Measurements from ENCODE around the gene CA4.

CA4 gene

DNA sequence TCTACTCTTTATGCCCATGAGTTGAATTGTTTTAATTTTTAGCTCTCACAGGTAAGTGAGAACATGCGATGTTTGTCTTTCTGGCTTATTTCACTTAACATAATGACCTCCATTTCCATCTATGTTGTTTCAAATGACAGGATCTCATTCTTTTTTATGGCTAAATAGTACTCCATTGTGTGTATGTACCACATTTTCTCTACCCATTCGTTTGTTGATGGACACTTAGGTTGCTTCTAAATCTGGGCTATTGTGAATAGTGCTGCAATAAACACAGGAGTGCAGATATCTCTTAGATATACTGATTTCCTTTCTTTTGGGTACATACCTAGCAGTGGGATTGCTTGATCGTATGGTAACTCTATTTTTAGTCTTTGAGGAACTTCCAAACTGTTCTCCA, 19.3 kb upstream of the CA4 start:
- DNase-seq (no peak), ATAC-seq (no peak)

GRCh38 chr17:60134396-60135150, 15.2 kb upstream of the CA4 start:
- ATAC-seq, result no peak
- no peak for DNase-seq

GRCh38 chr17:60135151-60135950, 14.4 kb upstream of the CA4 start:
- ATAC-seq (peak; percentile 94), DNase-seq (peak; percentile 80)

DNA sequence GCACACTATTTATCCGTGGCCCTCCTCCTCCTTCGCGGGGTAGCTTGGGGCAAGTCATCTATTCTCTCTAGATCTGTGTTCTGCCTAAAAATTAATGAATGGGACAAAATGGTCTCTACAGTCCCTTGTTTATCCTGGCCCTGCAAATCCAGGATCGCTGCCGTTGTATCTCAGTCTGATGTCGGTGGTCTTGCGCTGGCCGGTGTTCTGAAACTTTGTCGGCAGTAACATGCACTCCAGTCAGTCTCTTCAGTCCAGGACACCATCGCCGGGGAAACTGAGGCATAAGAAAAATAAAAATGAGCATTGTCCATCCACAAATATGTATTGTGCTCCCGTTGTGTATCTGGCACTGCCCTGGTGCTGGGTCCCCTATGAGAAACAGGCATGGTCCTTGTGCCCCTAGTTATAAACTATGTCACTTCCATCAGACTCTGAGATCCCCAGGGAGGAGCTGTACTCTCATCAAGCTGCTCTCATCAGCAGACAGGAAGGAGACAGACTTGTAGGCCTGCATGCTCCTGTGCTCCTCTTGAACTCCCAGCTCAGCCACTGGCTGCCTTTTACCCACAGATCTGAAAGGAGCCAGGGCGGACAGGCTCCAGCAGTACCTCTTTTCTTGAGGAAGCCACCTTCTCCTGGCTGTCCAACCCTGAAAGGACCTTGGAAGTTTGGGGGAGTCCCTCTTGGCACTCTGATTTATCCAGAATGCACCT, 13.7 kb upstream of the CA4 start:
- no peak for ATAC-seq
- DNase-seq, result no peak

- DNase-seq (no peak), ATAC-seq (no peak)
These were observed 12.0 kb upstream of the CA4 start for GRCh38 chr17:60137731-60138130.

DNA sequence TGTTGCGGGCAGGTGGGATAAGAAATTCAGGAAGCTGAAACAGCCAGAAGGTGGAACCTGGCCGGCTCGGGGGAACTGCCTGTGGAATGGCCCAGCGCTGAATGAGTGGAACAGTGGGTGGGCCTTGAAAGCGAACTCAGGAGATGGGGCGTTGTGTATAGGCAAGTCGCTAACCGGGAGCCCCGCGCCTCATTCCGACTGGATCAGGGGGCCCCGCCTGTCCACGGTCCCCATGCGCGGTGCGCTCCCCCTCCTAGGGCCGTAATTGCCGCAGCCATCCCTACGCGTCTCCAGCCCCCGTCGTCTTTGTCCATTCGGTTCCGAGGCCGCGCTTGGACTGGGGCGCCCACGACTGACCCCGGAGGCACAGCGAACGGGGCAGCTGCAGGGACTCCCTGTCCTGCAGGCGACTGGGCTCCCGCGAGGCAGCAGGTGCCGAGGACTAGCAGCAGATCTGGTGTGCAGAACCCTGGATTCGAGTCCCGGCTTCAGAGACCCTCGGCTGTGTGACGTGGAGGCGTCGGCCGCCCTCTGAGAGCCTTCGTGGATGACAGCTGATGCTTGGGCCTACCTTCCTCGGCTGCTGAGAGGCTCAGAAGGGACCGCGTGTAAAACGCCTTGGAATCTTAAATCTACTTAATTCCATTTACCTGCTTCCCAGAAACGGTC, 10.9 kb upstream of the CA4 start:
- DNase-seq, result no peak

DNA sequence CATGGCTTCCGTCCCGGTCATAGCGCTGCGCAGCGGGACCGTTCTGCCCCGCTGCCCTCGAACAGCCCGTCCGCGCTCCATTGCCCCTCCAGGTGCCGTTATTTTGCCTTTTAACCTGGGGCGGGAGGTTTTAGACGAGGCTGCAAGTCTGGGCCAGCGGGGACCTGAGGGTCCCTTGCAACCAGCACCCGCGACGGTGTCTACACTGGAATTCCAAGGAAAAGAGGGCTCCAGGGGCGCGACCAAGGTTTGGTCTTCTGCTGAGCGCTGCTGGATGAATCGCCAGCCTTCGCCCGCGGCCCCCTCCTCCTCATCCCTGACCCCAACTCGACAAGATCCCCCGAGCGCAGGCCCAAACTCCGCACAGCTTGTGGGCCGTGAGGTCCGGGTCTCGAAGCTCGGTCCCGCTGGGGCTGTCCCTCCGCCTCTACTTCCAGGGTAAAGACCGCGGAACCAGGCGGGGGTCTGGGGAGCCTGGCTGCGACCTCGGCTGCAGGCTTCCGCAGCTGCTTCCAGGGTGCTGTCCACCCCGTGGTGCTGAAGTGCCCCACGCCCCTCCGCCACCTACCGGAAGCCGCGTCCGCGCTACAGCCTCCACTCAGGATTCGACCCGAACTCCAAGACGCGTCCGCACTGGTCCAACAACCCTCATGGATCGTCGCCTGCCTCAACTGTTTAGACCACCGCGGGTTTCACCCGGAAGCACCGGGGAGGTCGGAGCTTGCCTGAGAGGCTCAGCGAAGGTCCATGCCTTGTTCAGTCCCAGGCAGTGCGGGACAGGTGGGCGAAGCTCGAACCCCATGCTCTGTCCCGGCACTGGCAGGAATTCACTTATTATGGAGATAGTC, 10.1 kb upstream of the CA4 start:
- DNase-seq (peak; percentile 73), ATAC-seq (no peak)

More for the DNA sequence above, 10.9 kb upstream of the CA4 start:
- ATAC-seq, result no peak

DNA sequence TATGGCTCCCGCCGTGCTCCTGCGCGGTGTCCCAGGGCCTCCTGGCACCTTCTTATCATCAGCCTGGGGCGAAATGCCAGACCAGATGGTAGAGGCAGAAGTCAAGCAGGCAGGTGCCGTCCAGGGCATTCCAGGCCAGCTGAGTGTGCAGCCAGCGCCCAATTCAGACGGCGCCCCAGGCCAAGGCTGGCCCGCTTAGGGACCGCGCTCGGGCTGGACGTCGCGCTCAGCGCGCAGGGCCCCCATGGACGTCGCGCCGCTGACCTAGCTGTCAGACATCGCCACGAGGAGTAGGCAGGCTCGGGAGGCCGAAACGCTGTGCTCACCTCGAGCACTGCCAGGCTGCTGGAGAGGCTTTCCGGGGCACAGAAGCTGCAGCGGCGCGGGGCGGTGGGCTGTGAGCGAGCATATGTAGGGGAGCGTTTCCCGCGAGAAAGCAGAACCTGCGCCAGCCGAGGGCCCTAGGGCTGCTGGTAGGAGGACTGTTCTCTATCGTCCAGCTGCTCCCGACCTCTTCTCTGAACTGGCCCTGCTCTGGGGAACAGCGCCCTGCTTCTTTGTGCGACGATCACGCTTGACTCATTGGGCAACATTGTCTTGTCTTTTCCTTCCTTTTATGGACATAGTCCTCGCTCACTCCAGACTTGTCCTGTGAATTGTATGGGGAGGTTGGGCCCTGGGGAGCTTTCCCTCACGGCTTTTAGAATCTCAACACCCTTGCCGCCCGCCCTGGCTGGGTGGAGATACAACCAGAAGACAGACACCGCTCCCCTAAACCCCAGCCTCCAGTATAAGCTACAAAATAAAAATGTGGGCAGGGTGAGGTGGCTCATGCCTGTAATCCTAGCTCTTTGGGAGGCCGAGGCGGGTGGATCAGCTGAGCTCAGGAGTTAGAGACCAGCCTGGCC, 8.4 kb upstream of the CA4 start:
- ATAC-seq, result no peak
- no peak for DNase-seq

- peak; percentile 70 for ATAC-seq
- DNase-seq, result peak; percentile 88
These were observed 6.8 kb upstream of the CA4 start for GRCh38 chr17:60142872-60143499.

GRCh38 chr17:60145006-60145935, 4.5 kb upstream of the CA4 start:
- DNase-seq, result no peak
- ATAC-seq, result no peak

DNA sequence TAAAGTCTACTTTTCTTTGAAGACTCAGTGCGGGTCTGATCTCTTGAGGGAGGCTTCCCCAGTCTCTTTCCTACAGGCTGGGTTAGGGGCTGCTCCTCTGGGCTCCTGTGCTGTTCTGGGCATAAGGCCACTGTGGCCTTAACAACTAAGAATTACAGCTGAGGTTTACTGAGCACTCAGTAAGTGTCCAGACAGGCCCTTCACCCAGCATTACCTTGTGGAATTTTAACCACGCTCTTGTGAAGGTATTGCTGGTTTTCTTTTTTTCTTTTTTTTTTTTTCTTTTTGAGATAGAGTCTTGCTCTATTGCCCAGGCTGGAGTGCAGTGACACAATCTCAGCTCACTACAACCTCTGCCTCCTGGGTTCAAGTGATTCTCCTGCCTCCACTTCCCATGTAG, 3.6 kb upstream of the CA4 start:
- DNase-seq (no peak), ATAC-seq (no peak)

DNA sequence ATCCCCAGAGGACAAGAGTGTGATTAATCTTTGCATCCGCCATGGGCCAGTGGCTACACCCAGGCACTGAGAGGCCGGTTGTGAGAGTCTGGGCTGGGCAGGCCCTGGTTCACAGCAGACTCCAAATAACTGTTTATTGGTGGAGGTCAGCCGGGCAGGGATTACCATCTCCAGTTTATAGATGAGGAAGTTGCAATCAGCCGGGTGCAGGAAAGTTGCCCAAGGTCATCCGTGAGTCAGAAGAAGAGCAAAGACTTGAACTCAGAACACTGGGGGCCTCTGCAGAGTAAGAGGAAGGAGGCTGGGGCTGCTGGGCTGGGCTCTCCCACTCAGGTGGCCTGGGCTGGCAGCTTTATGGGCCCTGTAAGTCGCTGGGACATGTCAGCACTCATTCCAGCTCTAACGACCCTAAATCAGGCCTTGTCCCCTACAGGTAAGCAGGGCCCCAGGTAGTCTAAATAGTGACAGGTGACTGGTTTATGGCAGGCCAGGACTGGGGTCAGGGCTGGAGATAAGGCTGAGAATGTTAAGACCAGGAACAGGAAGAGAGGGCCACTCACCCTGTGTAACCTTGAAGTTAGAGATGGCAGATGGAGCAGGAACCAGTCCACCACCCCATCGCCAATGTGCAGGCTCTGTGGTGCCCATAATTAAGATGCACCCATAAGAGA, 2.1 kb upstream of the CA4 start:
- DNase-seq, result no peak
- ATAC-seq, result no peak

DNA sequence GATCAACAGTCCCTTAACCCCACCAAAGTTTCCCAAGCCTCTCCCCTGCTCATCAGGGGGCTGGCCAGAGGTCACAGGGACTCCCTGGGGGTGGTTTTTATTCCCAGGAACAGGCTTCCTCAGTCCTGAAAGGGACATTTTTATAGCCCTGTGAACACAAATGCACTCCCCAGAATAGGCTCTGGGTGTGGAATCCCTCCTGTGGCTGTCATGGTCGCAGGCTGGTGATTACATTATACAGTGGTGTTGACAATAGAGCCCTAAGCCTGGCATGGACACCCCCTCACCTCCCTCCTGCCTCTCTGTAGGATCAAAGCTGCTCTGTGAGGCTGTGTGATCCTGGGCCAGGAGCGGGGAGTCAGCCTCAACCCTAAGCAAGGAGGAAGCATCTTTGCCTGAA, 1.4 kb upstream of the CA4 start:
- DNase-seq (no peak), ATAC-seq (no peak)

DNA sequence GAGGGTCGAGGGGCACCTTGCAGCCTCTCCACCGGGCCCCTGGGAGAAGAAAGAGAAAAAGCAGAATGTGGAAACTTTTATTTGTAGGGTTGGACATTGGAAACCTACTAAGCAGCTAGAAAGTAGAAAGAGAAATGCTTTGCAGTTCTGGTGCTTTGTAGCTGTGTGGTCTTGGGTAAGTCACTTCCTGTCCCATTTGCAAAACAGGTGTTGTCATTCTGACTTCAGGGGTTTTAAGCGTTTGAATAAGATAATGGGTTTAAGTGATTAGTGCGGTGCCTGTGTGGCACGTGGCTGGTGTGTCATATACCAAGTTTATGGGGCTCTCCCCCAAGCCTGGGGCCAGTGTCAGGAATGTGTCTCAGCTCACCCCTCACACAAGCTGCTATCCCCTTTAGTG, 1.6 kb downstream of the CA4 start:
- DNase-seq, result no peak
- peak; percentile 74 for ATAC-seq

DNA sequence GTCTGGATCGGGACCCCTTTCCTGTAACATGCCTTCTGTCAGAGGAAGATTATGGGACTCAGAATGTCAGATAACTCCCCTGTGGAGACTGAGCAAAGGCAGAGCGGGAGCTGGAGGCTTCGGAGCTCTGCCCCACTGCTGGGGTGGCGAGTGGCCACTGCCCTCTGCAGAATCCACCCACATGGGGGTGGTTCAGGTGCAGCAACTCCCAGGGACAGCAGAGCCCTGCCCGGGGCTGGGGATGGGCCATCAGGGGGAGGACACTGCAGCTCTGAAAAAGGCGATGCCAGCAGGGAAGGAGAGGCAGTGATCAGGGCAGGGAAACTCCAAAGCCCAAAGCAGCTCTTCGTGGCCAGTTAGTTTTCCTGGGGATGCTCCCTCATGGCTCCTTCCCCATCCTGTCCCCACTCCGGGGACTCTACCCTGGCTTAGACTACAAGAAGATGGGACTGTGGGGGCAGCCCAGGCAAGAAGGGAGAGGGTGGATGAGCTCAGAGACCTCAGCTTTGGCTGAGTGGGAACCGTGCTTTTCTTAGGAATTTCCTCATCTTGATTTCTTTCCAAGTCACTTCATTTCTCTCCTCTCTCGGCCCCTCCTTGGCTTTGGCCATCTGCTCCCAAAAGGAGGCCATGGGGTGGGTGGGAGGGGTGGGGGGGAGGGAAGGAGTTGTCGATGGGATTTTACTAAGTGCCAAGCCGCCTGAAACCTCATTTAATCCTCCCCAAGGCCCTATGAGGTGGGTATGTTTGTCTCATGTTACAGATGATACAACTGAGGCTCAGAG, 4.0 kb downstream of the CA4 start:
- ATAC-seq (no peak), DNase-seq (no peak)

DNA sequence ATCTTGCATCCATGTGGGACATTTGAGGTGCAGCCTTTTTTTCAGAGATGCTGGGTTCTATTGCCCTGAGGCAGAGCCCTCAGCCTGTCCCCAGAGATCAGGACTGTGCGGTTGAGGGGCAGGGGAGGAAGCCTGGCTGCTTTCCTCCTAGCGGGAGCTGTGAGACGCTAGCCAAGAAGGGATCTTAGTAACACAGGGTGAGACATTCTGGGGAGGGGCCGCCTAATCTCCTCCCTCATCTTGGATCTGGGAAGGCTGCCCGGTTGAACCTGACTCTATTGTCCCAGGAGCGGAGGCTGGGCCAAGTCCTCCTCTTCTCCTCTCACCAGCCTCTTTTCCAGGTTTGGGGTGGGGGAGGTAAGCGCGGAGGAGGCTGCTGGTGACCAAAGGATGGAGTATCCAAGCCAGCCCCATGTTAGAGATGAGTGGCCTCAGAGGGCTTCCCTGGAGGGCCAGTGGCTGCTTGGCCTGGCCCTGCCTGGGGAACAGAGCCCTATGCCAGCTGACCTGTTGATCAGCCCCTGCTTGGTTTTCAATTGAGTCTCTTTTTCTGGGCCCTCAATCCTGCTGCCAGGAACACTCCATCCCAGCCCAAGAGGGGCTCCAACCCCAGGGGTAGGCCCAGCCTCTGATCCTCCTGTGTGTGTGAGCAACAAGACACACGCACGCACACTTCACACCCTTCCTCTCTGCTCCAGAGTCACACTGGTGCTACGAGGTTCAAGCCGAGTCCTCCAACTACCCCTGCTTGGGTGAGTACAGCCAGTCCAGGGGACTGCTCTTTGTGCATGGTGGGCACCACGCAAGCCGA, 5.0 kb downstream of the CA4 start:
- DNase-seq (no peak), ATAC-seq (no peak)

DNA sequence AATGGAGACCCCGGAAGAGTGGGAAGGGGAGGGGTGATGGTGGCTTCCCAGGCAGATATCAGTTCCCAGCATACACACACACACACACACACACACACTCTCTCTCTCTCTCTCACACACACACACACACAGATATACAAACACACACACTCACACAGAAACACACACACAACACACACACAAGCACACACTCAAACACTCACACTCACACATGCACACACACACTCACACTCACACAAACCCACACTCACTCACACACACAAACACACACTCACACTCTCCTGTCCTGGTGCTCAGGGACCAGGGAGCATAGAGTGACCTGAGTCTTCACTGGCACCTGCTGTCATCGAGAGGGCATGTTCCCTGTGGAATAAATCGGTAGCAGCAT, 5.6 kb downstream of the CA4 start:
- DNase-seq (no peak), ATAC-seq (no peak)
